AG20443 (cell line): ENCODE measurements around the gene SLC10A3.

ENCODE experiments used
- DNase-seq: peaks from one replicate; pipeline ENCODE4 v3.0.0; 2012; ENCODE audit warnings: low spot score, mixed read lengths

Gene SLC10A3

DNA sequence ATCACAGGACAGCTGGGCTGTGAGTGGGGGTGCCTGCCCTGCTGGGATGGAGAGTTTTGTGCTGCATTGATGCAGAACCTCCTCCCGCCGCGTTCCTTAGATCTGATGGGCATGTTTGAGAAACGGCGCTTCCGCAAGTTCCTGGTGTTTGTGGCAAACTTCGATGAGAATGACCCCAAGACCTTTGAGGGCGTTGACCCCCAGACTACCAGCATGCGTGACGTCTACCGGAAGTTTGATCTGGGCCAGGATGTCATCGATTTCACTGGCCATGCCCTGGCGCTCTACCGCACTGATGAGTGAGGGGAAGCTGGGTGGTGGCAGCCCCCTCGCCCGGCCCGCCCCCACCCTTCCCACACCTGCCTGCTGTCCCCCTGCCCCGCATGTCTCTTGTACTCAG, 50.6 kb downstream of the SLC10A3 start:
- DNase-seq = no peak

DNA sequence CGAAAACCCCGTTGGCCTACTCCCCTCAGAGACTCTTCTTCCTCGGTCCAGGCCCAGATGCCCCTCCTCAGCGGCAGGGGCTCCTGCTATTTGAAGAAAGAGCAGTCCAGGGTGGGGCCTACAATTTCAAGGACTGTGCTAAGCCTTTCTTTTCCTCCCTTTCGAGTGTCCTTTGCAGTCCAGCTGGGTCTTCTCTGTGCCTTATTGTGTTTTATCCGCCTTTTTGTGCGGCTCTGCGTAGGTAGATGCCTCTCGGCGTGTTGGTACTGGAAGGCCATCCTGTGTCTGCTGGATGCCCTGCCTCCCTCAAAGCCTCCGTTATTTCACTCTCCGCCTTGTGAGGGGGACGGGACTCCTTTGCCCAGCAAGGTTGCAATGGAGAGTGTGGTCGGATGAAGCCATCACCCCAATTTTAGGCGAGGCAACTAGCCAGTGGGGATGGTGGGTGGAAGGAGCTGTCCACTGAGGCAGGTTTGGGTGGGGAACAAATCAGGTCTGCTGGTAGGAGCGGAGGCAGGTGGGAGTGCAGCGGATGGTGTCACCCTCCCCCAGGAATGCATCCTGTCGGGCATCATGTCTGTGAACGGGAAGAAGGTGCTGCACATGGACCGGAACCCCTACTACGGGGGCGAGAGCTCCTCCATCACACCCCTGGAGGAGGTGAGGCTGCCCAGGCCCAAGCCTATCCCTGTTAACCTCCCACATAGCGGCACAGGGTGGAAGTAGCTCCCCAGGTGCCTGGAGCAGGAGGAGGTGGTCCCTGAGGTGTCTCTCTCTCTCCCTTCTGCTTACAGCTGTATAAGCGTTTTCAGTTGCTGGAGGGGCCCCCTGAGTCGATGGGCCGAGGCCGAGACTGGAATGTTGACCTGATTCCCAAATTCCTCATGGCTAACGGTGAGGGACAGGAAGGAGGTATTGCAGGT, 52.2 kb downstream of the SLC10A3 start:
- no peak for DNase-seq
